GM21390 (cell line): ENCODE measurements around the gene RBSN.

Source experiments
- ATAC-seq: cut with Tn5 transposase; IDR thresholded peaks from one replicate; pipeline ENCODE4 v1.9.1; 2021; ENCODE audit not compliant: unreplicated experiment

RBSN gene

GRCh38 chr3:15102256-15102655, 3.3 kb upstream of the RBSN start:
- ATAC-seq, result no peak

- ATAC-seq, result peak; percentile 13
Measured at GRCh38 chr3:15099364-15100098, 583 bp upstream of the RBSN start.

DNA sequence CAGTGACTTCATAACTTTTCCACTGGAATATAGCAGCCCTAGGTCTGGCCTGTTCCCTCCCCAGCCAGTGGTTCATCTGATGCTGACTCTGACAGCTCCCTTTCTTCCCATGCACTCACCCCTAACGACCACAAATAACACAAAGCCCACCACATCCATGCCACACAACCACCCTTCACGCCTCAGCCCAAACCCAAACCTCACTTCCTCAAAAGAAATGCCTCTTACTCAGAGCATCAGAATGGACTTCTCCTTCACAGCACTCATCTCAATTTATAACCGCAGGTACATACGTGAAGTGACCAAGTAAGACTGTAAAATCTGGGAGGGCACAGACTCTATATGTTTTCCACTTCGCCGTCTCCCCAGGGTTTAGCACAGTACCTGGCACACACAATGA, 1.1 kb downstream of the RBSN start:
- ATAC-seq, result no peak

GRCh38 chr3:15096046-15096445, 2.9 kb downstream of the RBSN start:
- no peak for ATAC-seq

DNA sequence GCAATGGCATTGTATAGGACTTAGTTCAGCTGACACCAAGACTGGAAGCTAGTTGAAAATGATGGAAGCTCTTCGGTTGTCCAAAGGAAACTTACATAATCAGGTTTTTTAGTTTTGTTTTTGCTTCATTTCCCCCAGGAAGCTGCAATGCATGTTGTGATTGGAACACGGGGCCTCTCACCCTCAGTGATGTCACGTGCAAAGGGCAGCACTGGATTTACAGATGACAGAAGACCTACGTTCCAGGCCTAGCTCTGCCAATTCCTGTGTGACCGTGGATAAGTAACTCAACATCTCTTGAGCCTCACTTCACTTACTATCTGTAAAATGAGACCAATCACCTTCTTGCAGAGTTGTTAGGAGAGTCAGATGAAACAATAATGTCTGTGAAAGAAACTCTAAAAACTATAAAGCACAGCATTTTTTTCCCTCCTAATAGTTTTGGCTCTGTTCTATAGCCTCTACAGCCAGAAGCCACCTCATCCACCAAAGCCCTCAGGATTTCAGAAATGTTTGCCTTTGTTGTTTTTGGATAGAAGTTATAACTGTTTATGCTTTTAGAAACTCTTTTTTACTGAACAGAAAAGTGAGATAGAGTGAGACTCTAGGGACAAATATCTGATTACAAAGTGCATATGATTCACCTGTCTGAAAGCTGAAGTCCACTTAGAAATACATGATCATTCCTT, 4.6 kb downstream of the RBSN start:
- no peak for ATAC-seq

DNA sequence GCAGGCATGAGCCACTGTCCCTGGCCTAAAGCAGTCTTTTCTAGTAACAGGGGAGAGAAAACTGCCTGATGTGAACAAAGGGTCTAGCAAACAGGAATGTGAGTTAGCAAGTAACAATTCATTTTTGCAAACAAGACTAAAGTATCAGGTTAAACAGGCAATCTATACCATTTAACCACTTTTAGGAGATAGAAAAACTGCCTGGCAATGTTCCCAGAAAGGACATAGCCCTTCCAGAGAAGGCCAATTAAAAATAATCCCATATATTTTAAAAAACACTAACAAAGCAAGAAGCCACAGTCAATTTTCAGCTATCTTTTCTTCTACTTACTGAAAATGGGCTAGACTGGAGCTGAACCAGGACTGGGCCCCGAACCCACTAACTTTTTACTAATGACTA, 6.3 kb downstream of the RBSN start:
- no peak for ATAC-seq

DNA sequence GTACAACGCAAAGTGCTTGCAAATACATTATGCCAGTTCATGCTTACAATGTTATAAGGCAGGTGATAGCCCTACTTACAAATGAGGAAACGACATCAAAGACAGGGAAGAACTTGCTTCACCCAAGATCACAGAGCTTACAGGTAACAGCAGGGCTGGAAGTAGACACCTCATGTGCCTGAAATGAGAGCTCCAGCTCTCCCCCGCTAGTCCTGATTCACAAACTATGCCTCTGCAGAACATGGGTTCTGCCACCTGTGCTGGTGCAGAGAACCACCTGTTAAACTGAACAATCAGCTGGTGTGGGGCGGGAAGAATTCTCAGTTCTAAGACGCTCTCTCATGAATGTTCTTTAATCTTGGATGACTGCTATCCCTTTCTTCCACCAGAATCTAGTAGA, 7.4 kb downstream of the RBSN start:
- ATAC-seq, result no peak

DNA sequence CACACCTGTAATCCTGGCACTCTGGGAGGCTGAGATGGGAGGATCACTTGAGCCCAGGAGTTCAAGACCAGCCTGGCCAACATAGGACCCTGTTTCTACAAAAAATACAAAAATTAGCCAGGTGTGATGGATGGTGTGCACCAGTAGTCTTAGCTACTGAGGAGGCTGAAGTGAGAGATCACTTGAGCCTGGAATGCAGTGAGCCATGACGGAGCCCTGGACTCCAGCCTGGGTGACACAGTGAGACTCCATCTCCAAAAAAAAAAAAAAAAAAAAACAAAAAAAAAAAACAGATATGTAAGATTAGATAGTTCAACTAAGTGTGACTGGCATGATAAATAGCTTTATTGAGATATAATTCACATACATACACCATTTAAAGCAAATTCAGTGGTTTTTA, 9.7 kb downstream of the RBSN start:
- no peak for ATAC-seq

DNA sequence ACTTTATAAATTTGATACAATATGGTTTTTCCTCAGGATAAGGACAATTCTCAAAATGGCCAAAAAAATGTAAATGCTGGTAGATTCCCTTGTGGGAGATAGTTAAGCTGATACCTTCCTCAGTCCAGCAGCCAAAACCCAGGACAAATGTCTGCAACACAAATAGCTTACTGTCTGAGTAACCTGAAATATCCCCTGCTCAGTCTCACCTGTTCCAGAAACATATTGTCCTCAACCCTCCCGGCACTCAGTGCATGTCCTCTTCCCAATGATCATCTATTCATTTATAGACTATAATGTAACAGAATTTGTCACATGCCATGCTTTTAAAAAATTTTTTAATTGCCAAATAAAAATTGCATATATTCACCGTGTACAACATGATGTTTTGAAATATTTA, 12.2 kb downstream of the RBSN start:
- no peak for ATAC-seq

DNA sequence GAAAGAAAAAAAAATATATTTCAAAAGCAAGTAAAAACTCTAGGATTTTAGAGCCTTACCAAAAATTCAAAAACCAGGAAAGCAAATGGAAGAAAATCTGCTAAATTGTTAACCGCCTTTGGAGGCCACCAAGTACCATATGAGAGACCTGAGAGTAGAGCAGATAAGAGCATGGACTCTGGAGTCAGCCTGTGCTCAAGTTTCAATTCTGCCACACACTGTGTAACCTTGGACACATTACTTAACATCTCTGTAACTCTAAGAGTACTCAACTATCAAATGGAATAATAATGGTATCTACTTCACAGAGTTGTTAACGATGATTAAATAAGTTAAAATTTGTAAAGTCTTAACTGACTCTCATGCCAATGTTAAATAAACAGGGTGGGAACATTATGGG, 12.7 kb downstream of the RBSN start:
- ATAC-seq, result no peak

GRCh38 chr3:15083252-15083651, 15.7 kb downstream of the RBSN start:
- no peak for ATAC-seq

- no peak for ATAC-seq
Measured at GRCh38 chr3:15081960-15082664, 16.8 kb downstream of the RBSN start.

DNA sequence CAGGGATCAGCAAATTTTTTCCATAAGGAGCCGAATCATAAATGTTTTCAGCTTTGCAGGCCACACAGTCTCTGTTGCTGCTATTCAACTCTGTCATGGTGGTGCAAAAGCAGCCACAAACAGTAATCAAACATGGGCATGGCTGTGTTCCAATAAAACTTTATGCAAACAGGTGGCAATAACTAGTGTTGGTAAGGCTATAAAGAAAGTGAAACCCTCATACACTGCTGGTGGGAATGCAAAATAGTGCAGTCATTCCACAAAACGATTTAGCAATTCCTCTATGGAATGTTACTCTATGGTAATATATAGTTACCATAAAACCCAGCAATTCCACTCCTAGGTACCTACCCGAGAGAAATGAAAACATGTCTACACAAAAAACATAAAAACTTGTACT, 19.9 kb downstream of the RBSN start:
- no peak for ATAC-seq

- no peak for ATAC-seq
Measured at GRCh38 chr3:15074500-15074899, 24.4 kb downstream of the RBSN start.

DNA sequence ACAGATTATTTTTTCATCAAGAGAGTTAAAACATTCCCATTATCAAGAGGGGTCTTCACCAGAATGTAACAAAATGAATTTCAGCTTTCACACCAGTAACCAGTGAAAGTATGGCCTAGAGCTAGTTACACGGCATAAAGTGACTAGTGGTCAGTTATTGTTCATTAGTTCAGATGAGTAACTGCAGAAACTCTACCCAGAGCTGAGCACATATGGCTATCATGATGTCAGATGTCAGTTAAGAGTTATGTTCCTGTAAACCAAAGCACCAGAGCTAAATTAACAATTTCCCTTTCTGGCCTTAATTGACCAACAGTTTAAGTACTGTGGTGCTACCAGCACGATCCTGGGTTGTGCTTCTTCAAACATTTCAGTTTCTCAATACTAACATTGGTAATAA, 27.2 kb downstream of the RBSN start:
- no peak for ATAC-seq

DNA sequence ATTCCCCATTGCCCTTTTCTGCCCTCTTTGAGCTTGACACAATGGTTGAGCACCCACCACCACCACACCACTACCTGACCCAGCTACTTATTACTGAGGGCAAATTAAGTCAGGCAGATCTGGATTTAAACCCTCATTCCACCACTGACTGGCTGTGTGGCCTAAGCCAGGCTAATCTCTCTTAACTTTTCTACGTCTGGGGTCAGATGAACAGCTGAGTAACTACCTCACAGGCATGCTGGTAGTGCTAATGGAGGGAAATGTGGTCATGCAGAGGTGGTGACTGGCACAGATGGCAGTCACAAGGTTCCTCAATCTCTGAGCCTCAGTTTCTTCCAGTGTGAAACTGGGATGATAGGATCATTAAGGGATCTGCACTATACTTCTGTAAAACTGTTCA, 29.5 kb downstream of the RBSN start:
- no peak for ATAC-seq

- no peak for ATAC-seq
Measured at GRCh38 chr3:15066467-15066866, 32.5 kb downstream of the RBSN start.

- no peak for ATAC-seq
Measured at GRCh38 chr3:15065550-15066007, 33.4 kb downstream of the RBSN start.

GRCh38 chr3:15064835-15065549, 34.0 kb downstream of the RBSN start, which contains the start of gene MRPS25:
Gene MRPS25, minus strand, starts transcription at chr3:15065315. Its CDS starts 121 bp downstream, at chr3:15065194.
- ATAC-seq, result peak; percentile 98

DNA sequence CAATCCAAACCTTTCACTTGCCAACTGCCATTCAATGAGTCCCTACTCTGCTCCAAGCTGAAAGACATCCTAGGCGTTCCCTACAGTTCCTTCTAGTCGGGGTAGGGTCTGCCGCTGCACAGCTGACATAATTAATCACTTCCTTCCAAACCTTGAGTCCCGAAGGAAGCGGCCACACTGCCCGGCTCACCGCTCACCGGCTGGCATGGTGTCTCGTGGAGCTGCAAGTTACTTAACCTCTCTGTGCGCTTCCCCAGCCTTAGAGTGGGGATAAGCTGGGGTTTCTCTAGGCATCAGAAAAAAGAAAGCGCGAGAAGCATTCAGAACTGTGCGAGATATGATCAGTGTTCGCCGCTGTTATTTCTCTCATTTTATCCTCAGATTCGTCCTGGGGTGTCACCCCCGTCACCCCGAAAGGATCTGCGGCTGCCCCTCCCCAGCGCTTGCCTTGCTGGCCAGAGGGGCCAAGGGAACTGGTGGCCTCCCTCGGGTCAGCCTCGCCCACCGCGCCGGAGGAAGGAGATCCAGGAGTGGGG, 34.6 kb downstream of the RBSN start:
- peak; percentile 21 for ATAC-seq

DNA sequence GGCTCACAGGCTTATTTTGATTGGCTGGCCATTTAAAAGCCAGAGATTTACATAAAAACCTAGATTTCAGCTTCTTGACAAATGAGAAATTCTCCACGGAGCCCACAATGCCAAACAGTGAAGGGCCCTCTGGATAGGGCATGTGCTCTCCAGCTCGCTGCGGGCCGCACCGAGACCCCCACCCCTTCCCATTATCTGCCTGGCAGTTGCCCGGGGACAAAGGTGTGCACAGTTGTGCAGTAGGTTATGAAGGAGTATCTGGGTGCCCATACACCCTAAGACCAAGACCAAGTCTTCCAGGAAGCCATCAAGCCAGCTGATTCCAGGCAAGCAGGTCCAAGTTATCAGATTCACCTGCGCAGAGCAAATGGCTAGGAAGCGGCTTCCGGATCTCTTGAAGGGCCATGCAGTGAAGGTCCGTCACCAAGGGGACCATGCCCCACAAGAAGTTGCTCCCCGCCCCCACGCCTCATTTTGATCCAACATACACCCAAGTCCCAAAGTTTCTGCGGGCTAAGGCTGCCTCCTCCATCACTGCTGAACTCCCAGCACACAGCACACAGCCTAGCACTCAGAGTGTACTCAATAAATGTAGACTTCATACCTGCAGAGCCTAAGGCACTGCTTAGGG, 35.2 kb downstream of the RBSN start:
- no peak for ATAC-seq
